ENCODE data around the gene BST2.

Gene BST2

GRCh38 chr19:17390665-17391370 lies 14.6 kb downstream of the BST2 start:
- peak; percentile 72 for DNase-seq (ENCODE audit: low read depth)
- peak; percentile 69 for TF ChIP-seq CTCF (IDR thresholded peaks at IDR 0.05; ENCODE audit: low read depth, low read length, missing control alignments)
- in situ Hi-C loops (cut with HindIII; ENCODE audit: low sequenced_read_pairs), result no loop called here
- peak overlapping the region; percentile 61 for H3K4me3 ChIP-seq (ENCODE audit: low read depth, low read length)

- in situ Hi-C loops (cut with HindIII; ENCODE audit: low sequenced_read_pairs), result no loop called here
- DNase-seq (ENCODE audit: low read depth), result no peak
- H3K4me3 ChIP-seq (ENCODE audit: low read depth, low read length), result peak overlapping the region; percentile 61
- peak; percentile 12 for TF ChIP-seq CTCF (IDR thresholded peaks at IDR 0.05; ENCODE audit: low read depth, low read length, missing control alignments)
Observed at GRCh38 chr19:17389957-17390664, 15.3 kb downstream of the BST2 start.

DNA sequence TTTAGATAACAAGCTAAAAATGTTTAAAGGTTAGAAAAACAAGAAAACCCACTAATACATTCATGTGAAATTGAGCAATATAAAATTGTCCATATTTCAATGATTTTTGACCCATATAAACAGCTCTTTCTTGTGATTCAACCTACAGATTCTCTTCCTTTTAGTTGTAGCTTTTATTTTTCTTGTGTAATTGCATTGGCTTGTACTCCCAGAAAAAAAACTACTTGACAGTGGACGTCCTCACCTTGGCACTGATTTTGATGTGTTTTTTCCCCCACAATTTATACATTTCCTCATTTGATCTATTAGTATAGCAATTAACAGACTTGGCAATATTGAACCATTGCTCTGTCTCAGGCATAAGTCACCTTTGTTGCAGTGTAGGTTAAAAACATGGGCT lies 16.1 kb downstream of the BST2 start:
- no peak for DNase-seq (ENCODE audit: low read depth)
- no peak for TF ChIP-seq CTCF (IDR thresholded peaks at IDR 0.05; ENCODE audit: low read depth, low read length, missing control alignments)
- no peak overlapping the region for H3K4me3 ChIP-seq (ENCODE audit: low read depth, low read length)
- in situ Hi-C loops (cut with HindIII; ENCODE audit: low sequenced_read_pairs), result no loop called here

DNA sequence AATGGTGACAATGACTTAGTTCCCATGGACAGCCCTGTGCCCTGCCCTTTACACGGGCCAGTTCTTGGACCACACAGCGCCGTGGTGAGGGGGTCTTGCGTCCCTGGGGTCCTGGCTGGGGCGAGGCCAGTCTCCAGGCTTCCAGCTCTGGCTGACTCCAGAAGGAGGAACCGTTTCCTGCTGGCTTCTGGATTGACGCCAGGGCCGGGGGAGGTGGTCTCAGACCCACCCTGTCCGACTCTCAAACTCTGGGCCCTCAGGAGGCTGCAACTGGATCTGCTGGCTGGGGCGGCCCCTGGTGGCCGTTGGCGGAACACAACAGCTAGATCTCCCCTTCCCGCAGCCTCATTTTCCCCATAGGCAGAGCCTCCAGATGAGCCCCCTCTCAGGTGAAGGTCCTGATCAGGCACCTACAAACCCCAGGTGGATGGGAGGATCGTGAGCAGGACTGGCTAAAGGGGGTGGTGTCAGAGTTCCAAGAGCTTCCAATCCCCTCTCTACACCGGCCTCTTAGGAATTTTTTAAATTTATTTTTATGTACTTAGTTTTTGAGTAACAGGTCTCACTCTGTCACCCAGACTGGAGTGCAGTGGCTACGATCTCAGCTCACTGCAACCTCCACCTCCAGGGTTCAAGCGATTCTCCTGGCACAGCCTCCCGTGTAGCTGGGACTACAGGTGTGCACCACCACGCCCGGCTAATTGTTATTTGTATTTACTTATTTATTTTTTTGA lies 19.4 kb downstream of the BST2 start:
- H3K4me3 ChIP-seq (ENCODE audit: low read depth, low read length), result no peak overlapping the region
- no peak for DNase-seq (ENCODE audit: low read depth)
- in situ Hi-C loops (cut with HindIII; ENCODE audit: low sequenced_read_pairs), result no loop called here
- peak; percentile 96 for TF ChIP-seq CTCF (IDR thresholded peaks at IDR 0.05; ENCODE audit: low read depth, low read length, missing control alignments)

- no peak for TF ChIP-seq CTCF (IDR thresholded peaks at IDR 0.05; ENCODE audit: low read depth, low read length, missing control alignments)
- H3K4me3 ChIP-seq (ENCODE audit: low read depth, low read length), result no peak overlapping the region
- DNase-seq (ENCODE audit: low read depth), result no peak
- in situ Hi-C loops (cut with HindIII; ENCODE audit: low sequenced_read_pairs), result no loop called here
Observed at GRCh38 chr19:17380426-17381138, 24.8 kb downstream of the BST2 start.

GRCh38 chr19:17379221-17379631 lies 26.2 kb downstream of the BST2 start:
- in situ Hi-C loops (cut with HindIII; ENCODE audit: low sequenced_read_pairs), result no loop called here
- TF ChIP-seq CTCF (IDR thresholded peaks at IDR 0.05; ENCODE audit: low read depth, low read length, missing control alignments), result no peak
- H3K4me3 ChIP-seq (ENCODE audit: low read depth, low read length), result no peak overlapping the region
- DNase-seq (ENCODE audit: low read depth), result no peak

Measured in astrocyte of the cerebellum (primary cell).